Measurements from ENCODE around the gene ANKRD55.
"Not testable (repeated sequence)": the region's sequence is repeated elsewhere in the genome, so short reads cannot be mapped to it uniquely, and the experiment has no call there.

Gene ANKRD55

DNA sequence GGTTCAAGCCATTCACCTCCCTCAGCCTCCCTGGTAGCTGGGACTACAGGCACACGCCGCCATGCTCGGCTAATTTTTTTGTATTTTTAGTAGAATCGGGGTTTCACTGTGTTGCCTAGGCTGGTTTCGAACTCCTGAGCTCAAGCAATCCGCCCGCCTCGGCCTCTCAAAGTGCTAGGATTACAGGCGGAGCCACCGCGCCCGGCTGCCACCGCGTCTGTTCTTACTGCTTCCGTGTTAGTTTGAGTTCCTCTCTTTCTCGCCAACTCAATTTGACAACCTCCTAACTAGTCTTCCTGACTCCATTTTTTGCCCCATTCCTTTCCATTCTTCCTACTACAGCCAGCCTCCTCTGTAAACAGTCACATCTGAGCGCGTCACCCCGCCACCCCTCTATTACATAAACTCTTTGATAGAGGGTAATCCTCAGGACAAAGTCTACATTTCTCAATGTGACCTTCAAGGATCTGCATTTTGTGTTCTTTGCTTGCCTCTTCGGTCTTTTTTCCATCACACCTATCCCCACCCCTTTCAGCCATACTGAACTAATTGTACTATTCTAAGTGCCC is 149.8 kb downstream of the ANKRD55 start:
- no peaks in the 10 kb centered on the region for H3K27me3 ChIP-seq (ENCODE audit: low read depth, low read length)
- no peak overlapping the region for H3K4me3 ChIP-seq (ENCODE audit: low read depth in 1 of 2, low read length in 2 of 2)
- no peaks in the 10 kb centered on the region for H3K36me3 ChIP-seq (ENCODE audit: control insufficient read depth in 1 of 2, insufficient read depth in 2 of 2, low read length in 2 of 2)
- no peaks in the 10 kb centered on the region for H3K9me3 ChIP-seq (ENCODE audit: control insufficient read depth in 1 of 2, low read length in 2 of 2)
- no peak overlapping the region for H3K27ac ChIP-seq (ENCODE audit: low read length)
- H3K4me1 ChIP-seq (ENCODE audit: control insufficient read depth in 1 of 2, insufficient read depth in 2 of 2, low read length in 2 of 2), result peaks cover 0 to 5% of the 10 kb centered on the region in 2 donors

DNA sequence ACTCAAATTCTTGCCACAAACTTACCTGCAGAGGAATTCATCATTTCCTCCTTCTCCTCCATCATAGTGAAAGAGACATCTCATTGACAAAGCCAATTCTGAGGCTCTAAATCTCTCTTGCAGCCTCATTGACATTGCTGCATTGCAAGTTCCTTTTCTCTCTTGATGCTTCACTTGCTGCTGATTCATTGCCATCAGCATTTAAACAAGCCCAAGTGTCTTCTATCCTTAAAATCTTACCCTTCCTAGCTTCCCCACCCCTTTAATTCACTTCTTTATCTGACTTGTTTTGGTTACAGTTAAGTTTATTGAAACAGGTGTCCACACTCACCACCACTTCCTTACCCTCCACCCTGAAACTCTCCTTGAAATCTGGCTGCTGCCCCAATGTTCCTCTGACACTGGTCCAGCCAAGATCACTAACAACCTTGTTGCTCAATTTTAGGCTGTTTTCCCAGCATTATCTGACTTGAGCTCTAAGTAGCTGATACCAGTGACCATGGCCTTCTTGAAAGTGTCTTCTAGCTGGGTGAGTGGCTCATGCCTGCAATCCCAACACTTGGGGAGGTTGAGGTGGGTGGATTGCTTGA is 152.0 kb downstream of the ANKRD55 start:
- H3K9me3 ChIP-seq (ENCODE audit: control insufficient read depth in 1 of 2, low read length in 2 of 2); H3K4me1 ChIP-seq (ENCODE audit: control insufficient read depth in 1 of 2, insufficient read depth in 2 of 2, low read length in 2 of 2); H3K4me3 ChIP-seq (ENCODE audit: low read depth in 1 of 2, low read length in 2 of 2); H3K27me3 ChIP-seq (ENCODE audit: low read depth, low read length); H3K36me3 ChIP-seq (ENCODE audit: control insufficient read depth in 1 of 2, insufficient read depth in 2 of 2, low read length in 2 of 2); H3K27ac ChIP-seq (ENCODE audit: low read length): not testable (repeated sequence)

DNA sequence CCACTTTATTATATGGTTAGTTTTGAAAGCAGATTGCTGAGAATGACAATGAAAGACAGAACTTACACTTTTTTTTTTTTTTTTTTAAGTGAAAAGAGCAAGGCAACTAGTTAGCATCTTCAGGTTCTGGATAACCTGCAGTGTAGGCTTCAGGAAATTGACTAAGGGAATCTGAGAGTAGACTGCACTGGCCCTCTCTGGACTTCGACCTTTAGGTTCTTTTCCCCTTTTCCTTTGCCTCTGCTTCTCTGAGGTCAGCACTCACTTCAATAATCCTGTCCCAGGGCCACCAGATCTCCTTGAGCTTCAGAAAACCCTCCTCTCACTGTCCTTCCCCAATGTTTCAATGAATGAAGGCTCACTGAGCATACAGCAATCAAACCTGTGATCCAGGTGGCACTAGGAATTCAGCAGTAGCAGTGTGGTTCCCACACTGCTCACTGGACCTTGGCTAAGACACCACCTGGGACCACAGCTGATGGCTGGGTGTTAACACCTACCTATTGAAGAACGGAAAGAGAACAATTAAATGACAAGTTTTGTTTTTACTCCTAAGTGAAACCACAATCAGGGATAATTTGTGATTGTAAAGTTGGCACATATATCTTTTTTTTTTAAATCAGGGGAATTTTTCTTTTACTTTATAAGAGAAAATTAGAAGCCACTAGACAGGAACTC is 152.6 kb downstream of the ANKRD55 start:
- Histone ChIP-seq H3K27me3 (ENCODE audit: low read depth, low read length) (no peaks in the 10 kb centered on the region), H3K27ac (ENCODE audit: low read length) (no peak overlapping the region)

DNA sequence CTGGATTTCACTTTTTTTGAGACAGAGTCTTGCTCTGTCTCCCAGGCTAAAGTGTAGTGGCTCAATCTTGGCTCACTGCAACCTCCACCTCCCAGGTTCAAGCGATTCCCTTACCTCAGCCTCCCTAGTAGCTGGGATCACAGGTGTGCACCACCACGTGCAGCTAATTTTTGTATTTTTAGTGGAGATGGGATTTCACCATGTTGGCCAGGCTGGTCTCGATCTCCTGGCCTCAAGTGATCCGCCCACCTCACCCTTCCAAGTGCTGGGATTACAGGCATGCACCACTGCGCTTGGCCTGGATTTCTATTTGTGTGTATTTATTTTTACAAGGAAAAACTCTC is 154.0 kb downstream of the ANKRD55 start:
- H3K27me3 ChIP-seq (ENCODE audit: low read depth, low read length); H3K4me3 ChIP-seq (ENCODE audit: low read depth in 1 of 2, low read length in 2 of 2); H3K4me1 ChIP-seq (ENCODE audit: control insufficient read depth in 1 of 2, insufficient read depth in 2 of 2, low read length in 2 of 2); H3K27ac ChIP-seq (ENCODE audit: low read length); H3K9me3 ChIP-seq (ENCODE audit: control insufficient read depth in 1 of 2, low read length in 2 of 2); H3K36me3 ChIP-seq (ENCODE audit: control insufficient read depth in 1 of 2, insufficient read depth in 2 of 2, low read length in 2 of 2): not testable (repeated sequence)

More for the DNA sequence above, 152.6 kb downstream of the ANKRD55 start:
- Histone ChIP-seq H3K4me3 (ENCODE audit: low read depth in 1 of 2, low read length in 2 of 2) (no peak overlapping the region), H3K36me3 (ENCODE audit: control insufficient read depth in 1 of 2, insufficient read depth in 2 of 2, low read length in 2 of 2) (no peaks in the 10 kb centered on the region), H3K4me1 (ENCODE audit: control insufficient read depth in 1 of 2, insufficient read depth in 2 of 2, low read length in 2 of 2) (peaks cover 0 to 8% of the 10 kb centered on the region in 2 donors), H3K9me3 (ENCODE audit: control insufficient read depth in 1 of 2, low read length in 2 of 2) (no peaks in the 10 kb centered on the region)

DNA sequence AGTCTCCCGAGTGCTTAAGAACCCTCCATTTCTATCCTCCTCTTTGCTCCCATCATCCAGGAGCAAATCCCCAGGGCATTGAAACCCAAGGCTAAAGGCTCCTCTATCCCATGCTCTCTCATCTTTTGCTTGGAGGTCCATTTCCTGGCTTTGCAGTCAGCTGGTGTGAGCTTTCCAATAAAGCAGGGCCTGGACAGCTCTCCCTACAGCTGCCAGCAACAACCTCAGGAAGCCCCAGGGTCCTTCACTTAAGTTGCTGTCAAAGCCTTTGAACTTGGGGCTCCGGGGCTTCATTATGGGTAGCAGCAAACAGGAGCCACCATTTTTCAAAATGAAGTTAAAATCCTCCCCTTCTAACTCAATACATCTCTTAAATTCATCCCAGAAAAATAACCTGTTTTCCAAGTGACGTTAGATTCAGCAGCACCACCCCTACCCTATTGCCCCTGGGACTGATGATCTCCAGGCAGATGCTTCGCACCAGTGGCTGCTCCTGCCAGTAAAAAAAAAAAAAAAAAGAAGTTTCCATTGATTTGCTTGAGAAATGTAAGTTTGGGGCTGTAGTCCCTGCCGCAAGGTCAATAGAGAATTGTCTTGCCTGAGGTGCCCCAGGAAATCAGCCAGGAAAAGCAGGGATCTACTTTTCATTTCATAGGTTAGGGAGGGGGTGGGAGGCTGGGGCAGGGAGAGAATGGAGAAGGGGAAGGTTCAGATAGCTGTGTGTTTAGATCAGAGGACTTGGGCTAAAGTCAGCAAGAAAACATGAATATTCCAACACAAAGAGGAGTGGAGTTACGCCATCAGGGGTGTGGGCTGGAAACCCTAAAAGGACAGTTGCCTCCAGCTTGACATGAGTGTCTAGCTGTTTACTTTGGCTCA is 154.6 kb downstream of the ANKRD55 start:
- no peaks in the 10 kb centered on the region for H3K27me3 ChIP-seq (ENCODE audit: low read depth, low read length)
- H3K9me3 ChIP-seq (ENCODE audit: control insufficient read depth in 1 of 2, low read length in 2 of 2), result no peaks in the 10 kb centered on the region
- H3K36me3 ChIP-seq (ENCODE audit: control insufficient read depth in 1 of 2, insufficient read depth in 2 of 2, low read length in 2 of 2), result no peaks in the 10 kb centered on the region
- H3K4me3 ChIP-seq (ENCODE audit: low read depth in 1 of 2, low read length in 2 of 2), result no peak overlapping the region
- no peak overlapping the region for H3K27ac ChIP-seq (ENCODE audit: low read length)
- H3K4me1 ChIP-seq (ENCODE audit: control insufficient read depth in 1 of 2, insufficient read depth in 2 of 2, low read length in 2 of 2), result peaks cover 0 to 8% of the 10 kb centered on the region in 2 donors

DNA sequence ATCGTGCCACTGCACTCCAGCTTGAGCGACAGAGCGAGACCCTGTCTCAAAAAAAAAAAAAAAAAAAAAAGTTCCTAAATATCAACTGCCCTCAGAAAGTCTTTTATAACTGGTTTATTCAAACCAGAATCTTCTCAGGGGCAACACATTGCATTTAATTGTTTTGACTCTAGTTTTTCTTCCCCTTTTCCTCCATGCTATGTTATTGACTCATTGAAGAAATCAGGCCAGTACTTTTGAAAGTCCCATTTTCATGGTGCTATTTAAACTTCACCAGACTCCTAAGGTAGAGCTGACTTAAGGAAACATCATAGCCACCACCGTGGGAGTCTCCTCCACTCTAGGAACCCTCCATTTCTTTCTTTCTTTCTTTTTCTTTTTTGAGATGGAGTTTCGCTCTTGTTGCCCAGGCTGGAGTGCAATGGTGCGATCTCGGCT is 155.3 kb downstream of the ANKRD55 start:
- H3K27ac ChIP-seq (ENCODE audit: low read length), result no peak overlapping the region
- H3K4me3 ChIP-seq (ENCODE audit: low read depth in 1 of 2, low read length in 2 of 2), result no peak overlapping the region
- peaks cover 0 to 8% of the 10 kb centered on the region in 2 donors for H3K4me1 ChIP-seq (ENCODE audit: control insufficient read depth in 1 of 2, insufficient read depth in 2 of 2, low read length in 2 of 2)
- H3K36me3 ChIP-seq (ENCODE audit: control insufficient read depth in 1 of 2, insufficient read depth in 2 of 2, low read length in 2 of 2), result no peaks in the 10 kb centered on the region
- no peaks in the 10 kb centered on the region for H3K27me3 ChIP-seq (ENCODE audit: low read depth, low read length)
- no peaks in the 10 kb centered on the region for H3K9me3 ChIP-seq (ENCODE audit: control insufficient read depth in 1 of 2, low read length in 2 of 2)

DNA sequence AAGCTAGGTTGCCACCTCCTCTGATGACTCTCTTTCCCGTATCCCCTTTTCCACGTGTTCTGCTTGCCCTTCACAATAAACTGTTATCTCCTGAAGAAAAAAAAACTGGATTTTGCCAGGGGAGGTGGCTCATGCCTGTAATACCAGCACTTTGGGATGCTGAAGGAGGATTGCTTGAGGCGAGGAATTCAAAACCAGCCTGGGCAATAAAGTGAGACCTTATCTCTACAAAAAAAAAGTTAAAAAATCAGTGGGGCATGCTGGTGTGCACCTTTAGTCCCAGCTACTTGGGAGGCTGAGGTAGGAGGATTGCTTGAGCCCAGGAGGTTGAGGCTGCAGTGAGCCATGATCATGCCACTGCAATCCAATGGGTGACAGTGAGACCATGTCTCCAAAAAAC is 156.6 kb downstream of the ANKRD55 start:
- Histone ChIP-seq H3K9me3 (ENCODE audit: control insufficient read depth in 1 of 2, low read length in 2 of 2) (no peaks in the 10 kb centered on the region), H3K27ac (ENCODE audit: low read length) (no peak overlapping the region), H3K4me1 (ENCODE audit: control insufficient read depth in 1 of 2, insufficient read depth in 2 of 2, low read length in 2 of 2) (peaks cover 0 to 10% of the 10 kb centered on the region in 2 donors), H3K36me3 (ENCODE audit: control insufficient read depth in 1 of 2, insufficient read depth in 2 of 2, low read length in 2 of 2) (no peaks in the 10 kb centered on the region), H3K27me3 (ENCODE audit: low read depth, low read length) (no peaks in the 10 kb centered on the region), H3K4me3 (ENCODE audit: low read depth in 1 of 2, low read length in 2 of 2) (no peak overlapping the region)

DNA sequence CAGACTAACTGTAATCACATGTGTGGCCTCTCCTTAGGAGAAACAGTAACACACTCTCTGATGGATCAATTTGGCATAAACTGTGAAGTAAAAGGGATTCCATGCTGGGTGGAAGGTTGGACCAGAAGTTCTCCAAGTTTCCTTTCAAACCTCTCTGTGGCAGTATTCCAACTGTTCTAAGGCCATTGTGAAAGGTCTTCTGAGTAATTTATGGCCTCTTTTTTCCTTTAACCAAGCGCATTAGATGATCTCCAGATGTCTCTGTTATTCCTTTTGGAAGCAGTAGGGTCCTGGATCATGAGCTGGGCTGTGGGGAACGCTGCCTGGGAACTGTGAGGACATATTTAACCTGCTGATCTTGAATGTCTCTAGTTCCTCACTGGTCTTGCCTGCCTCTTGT is 157.8 kb downstream of the ANKRD55 start:
- H3K27ac ChIP-seq (ENCODE audit: low read length), result no peak overlapping the region

DNA sequence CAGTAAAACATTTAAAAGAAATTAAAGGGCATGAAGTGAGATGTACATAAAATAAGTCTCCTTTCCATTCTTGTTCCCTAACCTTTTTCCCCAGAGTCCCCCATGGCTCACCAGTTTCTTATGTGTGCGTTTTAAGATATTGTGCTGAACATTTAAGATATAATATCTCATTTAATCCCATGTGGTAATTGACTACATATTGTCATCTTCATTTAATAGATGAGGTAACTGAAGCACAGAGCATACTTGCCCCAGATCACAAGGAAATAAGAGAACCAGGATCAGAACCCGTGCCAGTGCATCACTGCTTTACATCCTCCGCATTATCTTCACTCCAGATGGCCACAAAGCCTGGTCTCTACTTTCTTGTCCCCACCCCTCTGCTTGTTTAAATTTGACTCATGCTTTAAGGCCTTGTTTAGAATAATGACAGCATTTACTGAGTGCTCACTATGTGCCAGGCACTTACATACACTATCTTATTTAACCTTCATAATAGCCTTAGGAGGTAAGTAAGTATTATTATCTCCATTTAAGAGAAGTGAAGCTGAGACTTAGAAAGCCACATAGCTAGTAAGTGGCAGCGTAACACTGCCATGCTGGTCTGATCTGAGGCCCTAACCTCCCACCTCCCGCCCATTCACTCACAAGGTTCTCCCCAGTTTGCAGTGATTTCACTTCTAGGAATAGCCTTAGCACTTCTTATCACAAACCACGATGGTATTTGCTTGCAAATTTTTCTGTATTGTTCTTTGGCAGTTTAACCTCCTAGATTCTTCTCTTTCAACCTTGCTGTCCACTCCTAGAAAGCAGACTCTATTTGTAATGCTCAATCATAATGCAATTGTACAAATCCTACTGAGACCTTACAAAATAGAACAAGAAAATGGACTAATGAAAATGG is 160.0 kb downstream of the ANKRD55 start:
- no peaks in the 10 kb centered on the region for H3K27me3 ChIP-seq (ENCODE audit: low read depth, low read length)
- H3K4me1 ChIP-seq (ENCODE audit: control insufficient read depth in 1 of 2, insufficient read depth in 2 of 2, low read length in 2 of 2), result peaks cover 8 to 9% of the 10 kb centered on the region in 2 donors
- H3K36me3 ChIP-seq (ENCODE audit: control insufficient read depth in 1 of 2, insufficient read depth in 2 of 2, low read length in 2 of 2), result no peaks in the 10 kb centered on the region
- H3K9me3 ChIP-seq (ENCODE audit: control insufficient read depth in 1 of 2, low read length in 2 of 2), result no peaks in the 10 kb centered on the region
- H3K27ac ChIP-seq (ENCODE audit: low read length), result no peak overlapping the region
- H3K4me3 ChIP-seq (ENCODE audit: low read depth in 1 of 2, low read length in 2 of 2), result no peak overlapping the region

More for the DNA sequence above, 157.8 kb downstream of the ANKRD55 start:
- no peaks in the 10 kb centered on the region for H3K9me3 ChIP-seq (ENCODE audit: control insufficient read depth in 1 of 2, low read length in 2 of 2)
- H3K4me3 ChIP-seq (ENCODE audit: low read depth in 1 of 2, low read length in 2 of 2), result no peak overlapping the region
- peaks cover 2 to 11% of the 10 kb centered on the region in 2 donors for H3K4me1 ChIP-seq (ENCODE audit: control insufficient read depth in 1 of 2, insufficient read depth in 2 of 2, low read length in 2 of 2)
- H3K27me3 ChIP-seq (ENCODE audit: low read depth, low read length), result no peaks in the 10 kb centered on the region
- H3K36me3 ChIP-seq (ENCODE audit: control insufficient read depth in 1 of 2, insufficient read depth in 2 of 2, low read length in 2 of 2), result no peaks in the 10 kb centered on the region

DNA sequence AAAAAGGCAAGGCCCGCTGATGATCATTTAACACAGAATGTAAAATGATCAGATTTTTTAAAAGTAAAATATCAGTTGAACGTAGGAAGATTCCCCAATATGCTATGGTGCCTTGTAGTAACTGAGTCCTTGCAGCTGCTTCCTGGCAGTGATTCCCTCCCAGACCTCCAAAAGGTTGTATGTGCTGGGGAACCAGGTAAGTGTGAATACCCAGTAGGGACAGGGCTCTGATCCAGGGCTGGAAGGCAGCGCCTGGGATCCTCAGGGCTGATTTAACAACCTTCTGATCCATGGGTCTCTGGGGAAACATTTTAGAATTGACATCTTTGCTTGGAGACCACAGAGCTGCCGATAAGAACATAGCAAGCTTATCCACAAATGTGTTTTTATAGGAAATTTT is 161.7 kb downstream of the ANKRD55 start:
- Histone ChIP-seq H3K4me3 (ENCODE audit: low read depth in 1 of 2, low read length in 2 of 2) (no peak overlapping the region), H3K4me1 (ENCODE audit: control insufficient read depth in 1 of 2, insufficient read depth in 2 of 2, low read length in 2 of 2) (peaks cover 8 to 9% of the 10 kb centered on the region in 2 donors), H3K27me3 (ENCODE audit: low read depth, low read length) (no peaks in the 10 kb centered on the region), H3K9me3 (ENCODE audit: control insufficient read depth in 1 of 2, low read length in 2 of 2) (no peaks in the 10 kb centered on the region), H3K27ac (ENCODE audit: low read length) (peak overlapping the region; percentile 68), H3K36me3 (ENCODE audit: control insufficient read depth in 1 of 2, insufficient read depth in 2 of 2, low read length in 2 of 2) (no peaks in the 10 kb centered on the region)

Data from muscle layer of duodenum (tissue), 2 donors.